ENCODE results near the gene GRAMD2B.

The GRAMD2B gene

DNA sequence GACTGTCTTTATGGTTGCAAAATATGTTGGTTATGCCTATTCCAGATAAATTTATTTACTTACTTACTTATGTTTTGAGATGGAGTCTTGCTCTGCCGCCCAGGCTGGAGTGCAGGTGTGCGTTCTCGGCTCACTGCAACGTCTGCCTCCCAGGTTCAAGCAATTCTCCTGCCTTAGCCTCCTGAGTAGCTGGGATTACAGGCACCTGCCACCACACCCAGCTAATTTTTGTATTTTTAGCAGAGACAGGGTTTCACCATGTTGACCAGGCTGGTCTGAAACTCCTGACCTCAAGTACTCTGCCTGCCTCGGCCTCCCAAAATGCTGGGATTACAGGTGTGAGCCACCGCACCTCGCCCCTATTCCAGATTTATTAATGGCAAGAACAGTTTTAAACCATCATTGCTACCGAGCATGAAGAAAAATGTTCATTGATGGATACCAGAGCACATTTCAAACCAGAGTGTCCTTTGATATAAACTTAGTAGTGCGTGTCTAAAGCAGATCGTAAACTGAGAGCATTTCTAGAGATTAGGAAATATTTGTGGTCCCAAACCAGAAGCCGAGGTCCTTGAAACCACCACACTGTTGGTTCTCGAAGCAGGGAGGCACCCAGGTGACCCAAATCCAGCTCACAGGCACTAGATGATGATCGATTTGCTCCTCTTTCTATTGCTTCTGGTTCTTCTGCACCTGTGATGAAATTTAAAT lies 85.2 kb downstream of the GRAMD2B start:
- TF ChIP-seq, protein P1, sequence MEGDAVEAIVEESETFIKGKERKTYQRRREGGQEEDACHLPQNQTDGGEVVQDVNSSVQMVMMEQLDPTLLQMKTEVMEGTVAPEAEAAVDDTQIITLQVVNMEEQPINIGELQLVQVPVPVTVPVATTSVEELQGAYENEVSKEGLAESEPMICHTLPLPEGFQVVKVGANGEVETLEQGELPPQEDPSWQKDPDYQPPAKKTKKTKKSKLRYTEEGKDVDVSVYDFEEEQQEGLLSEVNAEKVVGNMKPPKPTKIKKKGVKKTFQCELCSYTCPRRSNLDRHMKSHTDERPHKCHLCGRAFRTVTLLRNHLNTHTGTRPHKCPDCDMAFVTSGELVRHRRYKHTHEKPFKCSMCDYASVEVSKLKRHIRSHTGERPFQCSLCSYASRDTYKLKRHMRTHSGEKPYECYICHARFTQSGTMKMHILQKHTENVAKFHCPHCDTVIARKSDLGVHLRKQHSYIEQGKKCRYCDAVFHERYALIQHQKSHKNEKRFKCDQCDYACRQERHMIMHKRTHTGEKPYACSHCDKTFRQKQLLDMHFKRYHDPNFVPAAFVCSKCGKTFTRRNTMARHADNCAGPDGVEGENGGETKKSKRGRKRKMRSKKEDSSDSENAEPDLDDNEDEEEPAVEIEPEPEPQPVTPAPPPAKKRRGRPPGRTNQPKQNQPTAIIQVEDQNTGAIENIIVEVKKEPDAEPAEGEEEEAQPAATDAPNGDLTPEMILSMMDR (conservative IDR thresholded peaks at IDR 0.05; ENCODE audit: low read depth, low read length) = no peak
- no peak overlapping the region for H3K4me3 ChIP-seq (ENCODE audit: low read depth, low read length)
- DNase-seq (ENCODE audit: low read depth) = peak; percentile 71

DNA sequence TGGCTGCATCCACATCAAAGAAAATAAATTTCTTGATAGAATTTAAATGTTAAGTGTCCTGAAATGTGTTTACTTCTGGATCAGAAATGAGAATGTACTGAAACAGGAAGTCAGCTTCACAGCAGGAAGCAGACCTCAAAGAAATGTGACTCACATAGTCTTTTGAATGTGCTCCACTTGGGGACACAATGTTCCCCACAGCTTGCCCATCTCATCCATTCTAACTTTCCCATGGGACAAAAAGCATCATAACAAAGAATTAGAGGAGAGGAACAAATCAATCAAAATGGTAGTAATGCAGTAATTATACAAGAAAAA lies 85.7 kb downstream of the GRAMD2B start:
- H3K4me3 ChIP-seq (ENCODE audit: low read depth, low read length) = no peak overlapping the region
- TF ChIP-seq, protein P1 (conservative IDR thresholded peaks at IDR 0.05; ENCODE audit: low read depth, low read length) = no peak
- peak; percentile 96 for DNase-seq (ENCODE audit: low read depth)

DNA sequence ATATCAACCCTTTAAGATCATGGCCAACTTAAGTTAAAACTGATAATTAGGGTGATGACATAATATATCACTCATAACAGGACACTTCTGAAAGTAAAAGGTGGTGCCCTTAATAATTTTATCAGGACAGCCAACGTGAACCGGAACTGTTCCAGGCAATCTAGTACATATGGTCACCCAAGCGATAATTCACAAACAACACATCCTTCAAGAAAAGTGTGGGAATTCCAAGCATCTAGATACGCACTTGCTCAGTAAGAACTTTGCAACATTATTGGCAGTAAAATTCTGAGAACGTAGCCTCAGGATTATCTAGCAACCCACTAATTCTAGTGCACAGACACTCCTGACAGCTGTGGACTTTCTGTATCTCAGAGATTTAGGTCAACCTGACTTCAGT lies 86.1 kb downstream of the GRAMD2B start:
- peak; percentile 91 for DNase-seq (ENCODE audit: low read depth)
- no peak overlapping the region for H3K4me3 ChIP-seq (ENCODE audit: low read depth, low read length)
- TF ChIP-seq, protein P1 (conservative IDR thresholded peaks at IDR 0.05; ENCODE audit: low read depth, low read length) = no peak

DNA sequence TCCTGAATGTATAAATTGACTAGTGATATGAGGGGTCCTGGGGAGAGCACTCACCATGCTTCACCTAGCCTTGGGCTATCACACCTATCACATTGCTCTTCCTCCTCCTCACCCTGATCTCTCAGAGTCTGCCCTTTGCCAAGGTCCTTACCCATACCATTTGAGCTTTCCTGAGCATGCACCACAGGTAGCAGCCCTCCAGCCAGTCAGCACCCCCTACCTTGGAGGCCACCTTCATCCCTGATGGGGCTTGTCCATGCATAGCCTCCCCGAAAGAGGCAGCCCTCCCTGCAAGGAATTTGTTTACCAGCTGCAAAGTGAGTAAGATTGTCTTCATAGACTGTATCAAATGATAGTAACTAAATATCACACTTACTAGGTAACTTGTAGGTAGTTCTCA lies 88.8 kb downstream of the GRAMD2B start:
- TF ChIP-seq, protein P1 (conservative IDR thresholded peaks at IDR 0.05; ENCODE audit: low read depth, low read length) = no peak
- no peak overlapping the region for H3K4me3 ChIP-seq (ENCODE audit: low read depth, low read length)
- DNase-seq (ENCODE audit: low read depth) = no peak

DNA sequence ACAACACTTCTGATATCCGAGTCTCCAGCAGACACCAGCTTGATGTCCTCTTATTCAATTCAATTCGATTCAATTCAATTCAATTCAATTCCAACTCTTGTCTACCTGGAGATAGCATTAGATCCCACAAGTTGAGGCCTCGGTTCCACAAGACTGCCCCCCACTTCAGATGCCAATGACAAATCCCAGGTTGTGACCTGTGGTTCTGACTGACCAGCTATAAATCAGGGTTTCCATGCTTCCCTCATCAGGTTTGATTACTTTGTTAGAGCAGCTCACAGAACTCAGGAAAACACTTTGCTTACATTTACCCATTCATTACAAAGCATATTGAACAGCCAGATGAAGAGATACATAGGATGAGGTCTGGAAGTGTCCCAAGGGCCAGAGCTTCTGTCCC lies 89.2 kb downstream of the GRAMD2B start:
- TF ChIP-seq, protein P1 (conservative IDR thresholded peaks at IDR 0.05; ENCODE audit: low read depth, low read length) = no peak
- H3K4me3 ChIP-seq (ENCODE audit: low read depth, low read length) = no peak overlapping the region
- DNase-seq (ENCODE audit: low read depth) = no peak

DNA sequence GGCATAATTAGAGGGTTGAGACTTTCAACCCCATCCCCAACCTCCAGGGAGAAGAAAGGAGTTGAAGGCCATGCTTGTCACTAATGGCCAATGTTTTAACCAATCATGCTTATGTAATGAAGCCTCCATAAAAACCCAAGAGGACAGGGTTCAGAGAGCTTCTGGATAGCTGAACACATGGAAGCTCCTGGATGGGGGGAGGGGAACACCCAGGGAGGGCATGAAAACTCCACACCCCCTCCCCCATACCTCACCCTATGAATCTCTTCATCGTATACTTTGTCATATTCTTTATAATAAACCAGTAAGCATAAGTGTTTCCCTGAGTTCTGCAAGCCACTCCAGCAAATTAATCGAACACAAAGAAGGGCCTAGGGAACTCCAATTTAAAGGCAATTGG lies 90.1 kb downstream of the GRAMD2B start:
- TF ChIP-seq, protein P1 (conservative IDR thresholded peaks at IDR 0.05; ENCODE audit: low read depth, low read length) = no peak
- no peak overlapping the region for H3K4me3 ChIP-seq (ENCODE audit: low read depth, low read length)
- DNase-seq (ENCODE audit: low read depth) = no peak

DNA sequence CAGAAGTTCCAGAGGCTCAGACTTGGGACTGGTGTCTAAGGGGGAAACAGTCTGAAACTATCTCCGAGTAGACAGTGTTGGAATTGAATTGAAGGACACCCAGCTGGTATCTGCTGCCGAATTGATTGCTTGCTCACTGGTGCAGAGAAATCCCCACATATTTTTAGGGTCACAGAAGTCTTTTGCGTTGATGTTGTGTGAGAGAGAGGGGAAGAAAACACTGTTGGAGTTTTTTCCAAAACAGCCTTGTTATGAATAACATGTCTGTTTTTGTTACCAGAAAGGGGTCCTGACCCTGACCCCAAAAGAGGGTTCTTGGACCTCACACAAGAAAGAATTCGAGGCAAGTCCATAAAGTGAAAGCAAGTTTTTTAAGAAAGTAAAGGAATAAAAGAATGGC lies 90.5 kb downstream of the GRAMD2B start:
- peak; percentile 82 for DNase-seq (ENCODE audit: low read depth)
- no peak overlapping the region for H3K4me3 ChIP-seq (ENCODE audit: low read depth, low read length)
- TF ChIP-seq, protein P1 (conservative IDR thresholded peaks at IDR 0.05; ENCODE audit: low read depth, low read length) = no peak
